GM13976 (cell line): ENCODE data around the gene DEPDC1B.
A peak's percentile ranks its signal among the peaks of the same experiment; 100 is the strongest.

Experiments
- DNase-seq: peaks from one replicate; pipeline ENCODE4 v3.0.0; 2012; ENCODE audit warnings: low spot score
- in situ Hi-C: fragments of 300-500 bp; cut with MboI; formaldehyde crosslinking; loops from one replicate; pipeline ENCODE4 v1.12.0; 2022; ENCODE audit warnings: low sequenced_read_pairs, mixed read lengths, inconsistent platforms; ENCODE audit not compliant: unreplicated experiment
- TF ChIP-seq, protein P1 (sequence below): IDR thresholded peaks from 2 replicates; pipeline ENCODE4 v1.5.1; 2012; ENCODE audit warnings: borderline replicate concordance, mild to moderate bottlenecking; ENCODE audit not compliant: insufficient read depth; ENCODE audit errors: extremely low read depth, missing control alignments, control extremely low read depth

Gene DEPDC1B

DNA sequence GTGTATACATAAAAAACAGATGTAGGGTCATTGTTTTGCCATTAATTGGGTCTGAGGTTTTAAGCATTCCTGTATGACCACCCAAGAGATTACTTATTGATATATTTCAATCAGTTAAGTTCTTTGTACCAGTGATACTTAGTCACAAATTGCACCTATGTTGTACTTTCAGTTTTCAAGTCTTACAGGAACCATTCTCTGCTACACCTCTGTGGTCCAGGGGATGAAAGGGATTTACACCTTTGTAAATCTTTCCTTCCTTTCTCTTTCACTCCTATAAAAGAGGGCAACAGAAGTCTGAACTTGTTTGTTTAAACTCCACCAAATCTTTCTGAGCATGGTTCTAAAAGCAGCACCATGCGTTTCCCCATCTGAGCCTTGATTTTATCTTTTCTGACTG, 86.1 kb downstream of the DEPDC1B start:
- TF ChIP-seq, protein P1, sequence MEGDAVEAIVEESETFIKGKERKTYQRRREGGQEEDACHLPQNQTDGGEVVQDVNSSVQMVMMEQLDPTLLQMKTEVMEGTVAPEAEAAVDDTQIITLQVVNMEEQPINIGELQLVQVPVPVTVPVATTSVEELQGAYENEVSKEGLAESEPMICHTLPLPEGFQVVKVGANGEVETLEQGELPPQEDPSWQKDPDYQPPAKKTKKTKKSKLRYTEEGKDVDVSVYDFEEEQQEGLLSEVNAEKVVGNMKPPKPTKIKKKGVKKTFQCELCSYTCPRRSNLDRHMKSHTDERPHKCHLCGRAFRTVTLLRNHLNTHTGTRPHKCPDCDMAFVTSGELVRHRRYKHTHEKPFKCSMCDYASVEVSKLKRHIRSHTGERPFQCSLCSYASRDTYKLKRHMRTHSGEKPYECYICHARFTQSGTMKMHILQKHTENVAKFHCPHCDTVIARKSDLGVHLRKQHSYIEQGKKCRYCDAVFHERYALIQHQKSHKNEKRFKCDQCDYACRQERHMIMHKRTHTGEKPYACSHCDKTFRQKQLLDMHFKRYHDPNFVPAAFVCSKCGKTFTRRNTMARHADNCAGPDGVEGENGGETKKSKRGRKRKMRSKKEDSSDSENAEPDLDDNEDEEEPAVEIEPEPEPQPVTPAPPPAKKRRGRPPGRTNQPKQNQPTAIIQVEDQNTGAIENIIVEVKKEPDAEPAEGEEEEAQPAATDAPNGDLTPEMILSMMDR: no peak
- peak; percentile 27 for DNase-seq
- in situ Hi-C loops: no loop called here

GRCh38 chr5:60611099-60611740, 88.7 kb downstream of the DEPDC1B start:
- TF ChIP-seq, protein P1: no peak
- in situ Hi-C loops: no loop called here
- no peak for DNase-seq

- TF ChIP-seq, protein P1: no peak
- DNase-seq: no peak
- in situ Hi-C loops: no loop called here
Observed at GRCh38 chr5:60604771-60605170, 95.2 kb downstream of the DEPDC1B start.

- DNase-seq: no peak
- TF ChIP-seq, protein P1: no peak
- in situ Hi-C loops: no loop called here
Observed at GRCh38 chr5:60598424-60598823, 101.5 kb downstream of the DEPDC1B start.

- in situ Hi-C loops: no loop called here
- no peak for DNase-seq
- TF ChIP-seq, protein P1: no peak
Observed at GRCh38 chr5:60597572-60598320, 102.2 kb downstream of the DEPDC1B start.

DNA sequence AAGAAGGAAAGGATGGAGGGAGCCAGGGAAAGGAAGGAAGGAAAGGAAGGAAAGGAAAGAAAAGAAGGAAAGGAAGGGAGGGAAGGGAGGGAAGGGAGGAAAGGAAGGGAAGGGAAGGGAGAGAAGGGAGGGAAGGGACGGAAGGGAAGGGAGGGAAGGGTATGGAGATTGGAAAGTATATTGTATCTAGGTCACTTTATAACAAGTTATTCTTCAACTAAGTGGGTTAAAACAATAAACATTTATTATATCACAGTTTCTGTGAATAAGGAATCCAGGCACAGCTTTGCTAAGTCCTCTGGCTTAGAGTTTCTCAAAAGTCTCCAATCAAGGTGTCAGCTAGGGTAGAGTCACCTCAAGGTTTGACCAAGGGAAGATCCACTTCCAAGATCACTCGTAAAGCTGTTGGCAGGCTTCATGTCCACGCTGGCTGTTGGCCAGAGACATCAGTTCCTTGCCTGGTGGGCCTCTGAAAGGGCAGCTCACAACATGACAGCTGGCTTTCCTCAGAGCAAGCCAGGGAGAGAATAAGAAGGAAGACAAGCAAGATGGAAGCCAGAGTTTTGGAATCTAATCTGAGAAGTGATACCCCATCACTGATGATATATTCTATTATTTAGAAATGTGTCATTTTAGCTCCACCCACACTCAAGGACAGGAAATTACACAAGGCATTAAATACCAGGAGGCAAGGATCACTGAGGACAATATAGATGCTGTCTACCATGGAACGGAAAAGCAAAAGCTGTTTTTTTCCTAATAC, 105.1 kb downstream of the DEPDC1B start:
- no peak for DNase-seq
- in situ Hi-C loops: no loop called here
- TF ChIP-seq, protein P1: no peak
